Neural crest cell (in vitro differentiated cells): ENCODE data around the gene EIF3A. TPM values are rescaled to one million over a fixed set of nuclear protein-coding genes. Genes with fewer than 3 reads are reported as not detected.

Source experiments
- DNase-seq: peaks from one replicate; pipeline ENCODE4 v3.0.0; 2021; ENCODE audit warnings: low read depth, mixed read lengths, low spot score
- H3K27ac Mint-ChIP-seq: one replicate; pipeline ENCODE4 v1.8.0; 2021; ENCODE audit warnings: mild to moderate bottlenecking, mixed read lengths; ENCODE audit not compliant: unreplicated experiment
- H3K27me3 Mint-ChIP-seq: 2 replicates; pipeline ENCODE4 v1.8.0; 2021; ENCODE audit warnings: low read depth, mild to moderate bottlenecking, mixed read lengths
- H3K36me3 Mint-ChIP-seq: 2 replicates; pipeline ENCODE4 v1.8.0; 2021; ENCODE audit warnings: low read depth, mild to moderate bottlenecking, mixed read lengths
- H3K4me1 Mint-ChIP-seq: 2 replicates; pipeline ENCODE4 v1.8.0; 2021; ENCODE audit warnings: mixed read lengths
- H3K4me3 Mint-ChIP-seq: one replicate; pipeline ENCODE4 v1.8.0; 2021; ENCODE audit warnings: mild to moderate bottlenecking, mixed read lengths
- H3K9me3 Mint-ChIP-seq: 2 replicates; pipeline ENCODE4 v1.8.0; 2021; ENCODE audit warnings: mixed read lengths
- CTCF ChIP-seq: fragments of 200-600 bp; sonication (generic); conservative IDR thresholded peaks from 2 replicates; pipeline ENCODE4 v1.5.0; 2021; ENCODE audit warnings: antibody characterized with exemption, mild to moderate bottlenecking
- total RNA-seq: library from RNA; stranded (reverse); gene quantifications from 2 replicates; pipeline ENCODE4 v1.2.1, GENCODE V29; 2021

The EIF3A gene
- total RNA-seq, 1 donor from 2014 or later = 163 TPM

GRCh38 chr10:119003572-119004289, 76.9 kb downstream of the EIF3A start:
- Mint-ChIP-seq H3K27ac (no peak overlapping the region), H3K27me3 (peaks cover 5% of the 10 kb centered on the region), H3K4me1 (no peaks in the 10 kb centered on the region), H3K9me3 (no peaks in the 10 kb centered on the region), H3K36me3 (no peaks in the 10 kb centered on the region), H3K4me3 (no peak overlapping the region)
- no peak for TF ChIP-seq CTCF
- DNase-seq = no peak

GRCh38 chr10:119001717-119002500, 78.7 kb downstream of the EIF3A start:
- Mint-ChIP-seq H3K36me3 (no peaks in the 10 kb centered on the region), H3K27me3 (peaks cover 5% of the 10 kb centered on the region), H3K4me1 (no peaks in the 10 kb centered on the region), H3K9me3 (no peaks in the 10 kb centered on the region), H3K4me3 (no peak overlapping the region), H3K27ac (no peak overlapping the region)
- DNase-seq = no peak
- no peak for TF ChIP-seq CTCF

- no peak for TF ChIP-seq CTCF
- DNase-seq = no peak
- Mint-ChIP-seq H3K36me3 (no peaks in the 10 kb centered on the region), H3K4me1 (no peaks in the 10 kb centered on the region), H3K27ac (no peak overlapping the region), H3K4me3 (no peak overlapping the region), H3K27me3 (peaks cover 4% of the 10 kb centered on the region), H3K9me3 (no peaks in the 10 kb centered on the region)
These were observed 82.4 kb downstream of the EIF3A start for GRCh38 chr10:118998183-118998582.

- no peaks in the 10 kb centered on the region for H3K4me1 Mint-ChIP-seq
- H3K27ac Mint-ChIP-seq = no peak overlapping the region
- DNase-seq = no peak
- no peaks in the 10 kb centered on the region for H3K36me3 Mint-ChIP-seq
- TF ChIP-seq CTCF = no peak
- H3K9me3 Mint-ChIP-seq = no peaks in the 10 kb centered on the region
- H3K27me3 Mint-ChIP-seq = peaks cover 9% of the 10 kb centered on the region
- no peak overlapping the region for H3K4me3 Mint-ChIP-seq
These were observed 83.2 kb downstream of the EIF3A start for GRCh38 chr10:118997379-118997778.

- H3K36me3 Mint-ChIP-seq = no peaks in the 10 kb centered on the region
- DNase-seq = no peak
- TF ChIP-seq CTCF = no peak
- H3K4me3 Mint-ChIP-seq = no peak overlapping the region
- H3K4me1 Mint-ChIP-seq = no peaks in the 10 kb centered on the region
- no peak overlapping the region for H3K27ac Mint-ChIP-seq
- no peaks in the 10 kb centered on the region for H3K9me3 Mint-ChIP-seq
- H3K27me3 Mint-ChIP-seq = peaks cover 6% of the 10 kb centered on the region
These were observed 84.9 kb downstream of the EIF3A start for GRCh38 chr10:118995739-118996138.
